CD4-positive, alpha-beta T cell (primary cell): ENCODE measurements around the gene CTTNBP2. TPM values are rescaled to one million over a fixed set of nuclear protein-coding genes. Genes with fewer than 3 reads are reported as not detected.

ENCODE experiments used
- ATAC-seq: fragments of 200-7000 bp; cut with Tn5 transposase; one replicate; pipeline ENCODE4 v1.10.0; 2022; ENCODE audit warnings: mild to moderate bottlenecking; ENCODE audit not compliant: poor library complexity
- CTCF ChIA-PET: fragments of 350-600 bp; sonication (Branson Sonifier 250); formaldehyde crosslinking; loops from one replicate; lab custom pipeline; 2021; ENCODE audit warnings: antibody characterized with exemption, inconsistent platforms; lab: Charles Lee
- POLR2A ChIA-PET: fragments of 350-600 bp; sonication (Branson Sonifier 250); formaldehyde crosslinking; loops from one replicate; lab custom pipeline; 2021; ENCODE audit warnings: antibody characterized with exemption, inconsistent platforms; lab: Charles Lee
- DNase-seq, 14 experiments: peaks; one replicate each; pipeline ENCODE4 v3.0.0-alpha.2; 2013 to 2020; ENCODE audit warnings: mixed read lengths in 2 of 14
- H3K27ac ChIP-seq, 2 donors: one replicate each; pipeline versions ENCODE4 v1.5.1 to v1.7.0; 2013; ENCODE audit warnings: low read length in 2 of 2, low read depth in 1 of 2, mild to moderate bottlenecking in 1 of 2
- H3K27me3 ChIP-seq, 2 experiments: 1 replicate in 1 of 2; 2 replicates in 1 of 2; pipeline versions ENCODE4 v1.6.1 to v1.7.0; 2013; ENCODE audit warnings: low read length in 2 of 2, control low read depth in 1 of 2, mild to moderate bottlenecking in 1 of 2, moderate library complexity in 1 of 2; ENCODE audit not compliant: insufficient read depth in 2 of 2, control insufficient read depth in 1 of 2
- H3K36me3 ChIP-seq: one replicate; pipeline ENCODE4 v1.6.1; 2013; ENCODE audit warnings: low read length, control low read depth; ENCODE audit not compliant: insufficient read depth
- H3K4me1 ChIP-seq: one replicate; pipeline ENCODE4 v1.6.1; 2013; ENCODE audit warnings: low read length, control low read depth; ENCODE audit not compliant: insufficient read depth
- H3K4me3 ChIP-seq: one replicate; pipeline ENCODE4 v1.5.1; 2013; ENCODE audit warnings: mild to moderate bottlenecking, low read length, moderate library complexity
- H3K9me3 ChIP-seq, 2 experiments: 1 replicate in 1 of 2; 2 replicates in 1 of 2; pipeline versions ENCODE4 v1.6.1 to v1.7.0; 2013; ENCODE audit warnings: low read length in 2 of 2, mild to moderate bottlenecking in 2 of 2, control low read depth in 1 of 2, moderate library complexity in 1 of 2; ENCODE audit not compliant: control insufficient read depth in 1 of 2, insufficient read depth in 1 of 2
- H3K27ac Mint-ChIP-seq: one replicate; pipeline ENCODE4 v1.8.0; 2020; ENCODE audit warnings: mixed read lengths
- H3K27me3 Mint-ChIP-seq: one replicate; pipeline ENCODE4 v1.8.0; 2021; ENCODE audit warnings: mixed read lengths
- H3K36me3 Mint-ChIP-seq: one replicate; pipeline ENCODE4 v1.8.0; 2021; ENCODE audit warnings: low read depth, mixed read lengths
- H3K4me1 Mint-ChIP-seq: one replicate; pipeline ENCODE4 v1.8.0; 2021; ENCODE audit warnings: low read depth, mixed read lengths
- H3K4me3 Mint-ChIP-seq: one replicate; pipeline ENCODE4 v1.8.0; 2020; ENCODE audit warnings: mild to moderate bottlenecking, mixed read lengths
- H3K9me3 Mint-ChIP-seq: one replicate; pipeline ENCODE4 v1.8.0; 2020; ENCODE audit warnings: mixed read lengths
- CTCF ChIP-seq: fragments of 200-600 bp; IDR thresholded peaks from one replicate; pipeline ENCODE4 v1.8.0; 2022; ENCODE audit warnings: antibody characterized with exemption, mild to moderate bottlenecking
- intact Hi-C, 2 experiments: fragments of 100-400 bp; cut with DNase I in 1 of 2; cut with micrococcal nuclease in 1 of 2; formaldehyde crosslinking; loops; one replicate each; pipeline versions ENCODE4 v1.15.1 to v1.9.0; 2023 to 2025; cut with DNase I, micrococcal nuclease
- total RNA-seq, 174 experiments: library from RNA in 2 of 174; stranded (reverse) in 2 of 174; gene quantifications; one replicate each; pipeline ENCODE4 v1.2.3 and lab custom pipeline; 2021 to 2026

The CTTNBP2 gene
- total RNA-seq, 2 experiments from 2014 or later, result not detected

- CTCF ChIA-PET, result no interaction called here
- TF ChIP-seq CTCF, result no peak
- DNase-seq (no peak), ATAC-seq (no peak)
- H3K27me3 Mint-ChIP-seq, result no peaks in the 10 kb centered on the region
- no peaks in the 10 kb centered on the region for H3K36me3 Mint-ChIP-seq
- no peaks in the 10 kb centered on the region for H3K36me3 ChIP-seq
- H3K9me3 ChIP-seq, result peaks cover 0 to 4% of the 10 kb centered on the region in 2 experiments
- no peaks in the 10 kb centered on the region for H3K4me1 ChIP-seq
- no peak overlapping the region for H3K27ac Mint-ChIP-seq
- no peaks in the 10 kb centered on the region for H3K4me1 Mint-ChIP-seq
- intact Hi-C loops, result no loop called here
- H3K4me3 ChIP-seq, result no peak overlapping the region
- no peaks in the 10 kb centered on the region for H3K9me3 Mint-ChIP-seq
- no peak overlapping the region for H3K27ac ChIP-seq
- POLR2A ChIA-PET, result no interaction called here
- H3K4me3 Mint-ChIP-seq, result no peak overlapping the region
- no peaks in the 10 kb centered on the region for H3K27me3 ChIP-seq
Observed at GRCh38 chr7:117672453-117672852, 200.8 kb downstream of the CTTNBP2 start.

DNA sequence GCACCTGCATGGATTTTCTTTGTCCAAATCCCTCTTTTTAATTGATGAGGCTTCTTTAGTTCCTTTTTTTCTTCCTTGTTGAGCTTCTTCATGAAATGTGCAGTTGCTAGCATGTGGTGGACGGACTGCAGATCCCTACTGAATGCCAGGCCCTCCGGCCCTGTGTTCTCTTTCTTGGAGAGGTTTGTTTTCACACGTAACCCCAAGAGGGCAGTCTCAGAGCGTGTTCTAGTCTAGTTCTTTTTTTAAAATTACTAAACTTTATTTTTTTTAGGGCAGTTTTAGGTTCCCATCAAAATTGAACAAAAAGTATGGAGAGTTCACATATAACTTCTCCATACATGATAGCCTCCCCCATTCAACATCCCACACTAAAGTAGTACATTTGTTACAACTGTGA is 203.4 kb downstream of the CTTNBP2 start:
- DNase-seq, result no peak
- ChIA-PET POLR2A (no interaction called here), CTCF (no interaction called here)
- H3K4me1 Mint-ChIP-seq, result no peaks in the 10 kb centered on the region
- no peaks in the 10 kb centered on the region for H3K36me3 ChIP-seq
- H3K27ac Mint-ChIP-seq, result no peak overlapping the region
- ATAC-seq, result no peak
- H3K4me3 ChIP-seq, result no peak overlapping the region
- no peak overlapping the region for H3K4me3 Mint-ChIP-seq
- H3K4me1 ChIP-seq, result no peaks in the 10 kb centered on the region
- H3K9me3 Mint-ChIP-seq, result no peaks in the 10 kb centered on the region
- no peaks in the 10 kb centered on the region for H3K36me3 Mint-ChIP-seq
- TF ChIP-seq CTCF, result no peak
- intact Hi-C loops, result no loop called here
- peaks cover 0 to 4% of the 10 kb centered on the region in 2 experiments for H3K9me3 ChIP-seq
- H3K27ac ChIP-seq, result no peak overlapping the region
- H3K27me3 ChIP-seq, result no peaks in the 10 kb centered on the region
- no peaks in the 10 kb centered on the region for H3K27me3 Mint-ChIP-seq

DNA sequence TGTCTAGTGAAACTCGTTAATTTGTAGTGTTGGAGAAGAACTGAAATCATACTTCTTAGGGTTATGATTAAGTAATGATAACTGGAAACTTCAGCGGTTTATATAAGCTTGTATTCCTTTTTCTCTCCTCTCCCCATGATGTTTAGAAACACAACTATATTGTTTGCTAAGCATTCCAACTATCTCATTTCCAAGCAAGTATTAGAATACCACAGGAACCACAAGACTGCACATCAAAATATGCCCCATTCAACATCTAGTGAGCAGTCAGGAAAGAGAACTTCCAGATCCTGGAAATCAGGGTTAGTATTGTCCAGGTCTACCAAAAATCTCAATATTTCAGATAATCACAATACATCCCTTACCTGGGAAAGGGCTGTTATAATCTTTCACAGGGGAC is 205.8 kb downstream of the CTTNBP2 start:
- no peaks in the 10 kb centered on the region for H3K9me3 ChIP-seq
- intact Hi-C loops, result no loop called here
- Mint-ChIP-seq H3K9me3 (no peaks in the 10 kb centered on the region), H3K36me3 (no peaks in the 10 kb centered on the region), H3K27ac (no peak overlapping the region), H3K4me1 (no peaks in the 10 kb centered on the region), H3K4me3 (no peak overlapping the region), H3K27me3 (no peaks in the 10 kb centered on the region)
- H3K27me3 ChIP-seq, result no peaks in the 10 kb centered on the region
- no peaks in the 10 kb centered on the region for H3K4me1 ChIP-seq
- H3K27ac ChIP-seq, result no peak overlapping the region
- TF ChIP-seq CTCF, result no peak
- ChIA-PET CTCF (no interaction called here), POLR2A (no interaction called here)
- ATAC-seq (no peak), DNase-seq (no peak)
- H3K4me3 ChIP-seq, result no peak overlapping the region
- H3K36me3 ChIP-seq, result no peaks in the 10 kb centered on the region
